Prostate gland (tissue), 2 donors: ENCODE results near the gene CNPPD1.

Source experiments
- CTCF ChIP-seq, 4 experiments: fragments of 200-600 bp in 2 of 4; fragments of 450-650 bp in 2 of 4; sonication (generic) in 2 of 4; IDR thresholded peaks; 1 replicate in 3 of 4; 2 replicates in 1 of 4; pipeline ENCODE4 v1.5.1; 2016 to 2019; ENCODE audit warnings: antibody characterized with exemption in 4 of 4, mild to moderate bottlenecking in 2 of 4, moderate library complexity in 2 of 4
- POLR2A ChIP-seq: fragments of 450-650 bp; IDR thresholded peaks from one replicate; pipeline ENCODE4 v1.6.1; 2016; ENCODE audit warnings: antibody characterized with exemption, mild to moderate bottlenecking
- POLR2AphosphoS5 ChIP-seq: sonication (generic); formaldehyde crosslinking; IDR thresholded peaks from one replicate; pipeline ENCODE4 v1.6.1; 2017; ENCODE audit warnings: antibody characterized with exemption

- TF ChIP-seq CTCF (IDR thresholded peaks at IDR 0.05) (no peak), POLR2A (no peak), POLR2AphosphoS5 (no peak)
Measured at GRCh38 chr2:219127037-219127635, 49.6 kb downstream of the CNPPD1 start.
